ENCODE results near the gene PNLIPRP2. TPM values are rescaled to one million over a fixed set of nuclear protein-coding genes. Genes with fewer than 3 reads are reported as not detected.

The PNLIPRP2 gene
- total RNA-seq, 1 donor from 2014 or later, result not detected

DNA sequence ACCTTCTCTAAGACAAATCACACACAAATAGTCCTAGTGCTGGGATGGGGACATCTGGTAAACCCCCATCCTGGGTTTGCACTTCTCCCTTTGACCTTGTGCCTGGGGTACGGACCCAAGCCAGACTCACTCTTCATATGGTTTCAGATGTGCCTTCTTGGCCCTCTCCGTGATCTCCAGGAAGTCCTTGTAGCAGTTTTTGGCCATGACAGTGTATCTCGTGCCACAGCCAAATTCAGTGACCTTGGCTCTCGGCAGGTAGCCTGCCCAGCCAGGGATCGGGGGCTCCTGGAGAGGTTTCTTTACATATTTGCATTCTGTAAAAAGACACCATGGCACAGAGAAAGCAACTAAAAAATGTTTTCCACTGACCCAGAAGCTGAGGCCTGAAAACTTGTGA is 43.9 kb downstream of the PNLIPRP2 start:
- no peaks in the 10 kb centered on the region for H3K9me3 ChIP-seq (ENCODE audit: insufficient read depth, low read depth, low read length)
- FAIRE-seq, result no peak
- no peaks in the 10 kb centered on the region for H3K36me3 ChIP-seq (ENCODE audit: insufficient read depth, low read length)
- Mint-ChIP-seq H3K36me3 (ENCODE audit: low read depth, unreplicated experiment) (no peaks in the 10 kb centered on the region), H3K27ac (ENCODE audit: unreplicated experiment) (no peak overlapping the region), H3K9me3 (ENCODE audit: unreplicated experiment) (peaks cover 7% of the 10 kb centered on the region), H3K27me3 (ENCODE audit: low read depth, unreplicated experiment) (peaks cover 7% of the 10 kb centered on the region), H3K4me1 (ENCODE audit: low read depth, unreplicated experiment) (peaks cover 3% of the 10 kb centered on the region), H3K4me3 (ENCODE audit: unreplicated experiment) (no peak overlapping the region)
- H3K27ac ChIP-seq (ENCODE audit: low read depth, low read length), result no peak overlapping the region
- no peak overlapping the region for H2AFZ ChIP-seq (ENCODE audit: low read depth, low read length)
- no peaks in the 10 kb centered on the region for H4K20me1 ChIP-seq (ENCODE audit: insufficient read depth, low read length)
- H3K27me3 ChIP-seq (ENCODE audit: insufficient read depth, low read length), result no peaks in the 10 kb centered on the region
- TF ChIP-seq EZH2 (IDR thresholded peaks at IDR 0.05; ENCODE audit: insufficient read depth, low read length), result no peak
- TF ChIP-seq, protein P1, sequence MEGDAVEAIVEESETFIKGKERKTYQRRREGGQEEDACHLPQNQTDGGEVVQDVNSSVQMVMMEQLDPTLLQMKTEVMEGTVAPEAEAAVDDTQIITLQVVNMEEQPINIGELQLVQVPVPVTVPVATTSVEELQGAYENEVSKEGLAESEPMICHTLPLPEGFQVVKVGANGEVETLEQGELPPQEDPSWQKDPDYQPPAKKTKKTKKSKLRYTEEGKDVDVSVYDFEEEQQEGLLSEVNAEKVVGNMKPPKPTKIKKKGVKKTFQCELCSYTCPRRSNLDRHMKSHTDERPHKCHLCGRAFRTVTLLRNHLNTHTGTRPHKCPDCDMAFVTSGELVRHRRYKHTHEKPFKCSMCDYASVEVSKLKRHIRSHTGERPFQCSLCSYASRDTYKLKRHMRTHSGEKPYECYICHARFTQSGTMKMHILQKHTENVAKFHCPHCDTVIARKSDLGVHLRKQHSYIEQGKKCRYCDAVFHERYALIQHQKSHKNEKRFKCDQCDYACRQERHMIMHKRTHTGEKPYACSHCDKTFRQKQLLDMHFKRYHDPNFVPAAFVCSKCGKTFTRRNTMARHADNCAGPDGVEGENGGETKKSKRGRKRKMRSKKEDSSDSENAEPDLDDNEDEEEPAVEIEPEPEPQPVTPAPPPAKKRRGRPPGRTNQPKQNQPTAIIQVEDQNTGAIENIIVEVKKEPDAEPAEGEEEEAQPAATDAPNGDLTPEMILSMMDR (IDR thresholded peaks at IDR 0.05; ENCODE audit: insufficient read depth, low read depth, low read length), result no peak
- H3K4me1 ChIP-seq (ENCODE audit: insufficient read depth, low read length), result peaks cover 2% of the 10 kb centered on the region
- no peaks in the 10 kb centered on the region for H3K79me2 ChIP-seq (ENCODE audit: insufficient read depth, low read length)
- DNase-seq (ENCODE audit: low read depth), result no peak
- H3K9ac ChIP-seq (ENCODE audit: low read length), result no peak overlapping the region
- H3K4me3 ChIP-seq (ENCODE audit: insufficient read depth, low read depth, low read length), result no peak overlapping the region
- H3K4me2 ChIP-seq (ENCODE audit: low read length), result no peak overlapping the region

DNA sequence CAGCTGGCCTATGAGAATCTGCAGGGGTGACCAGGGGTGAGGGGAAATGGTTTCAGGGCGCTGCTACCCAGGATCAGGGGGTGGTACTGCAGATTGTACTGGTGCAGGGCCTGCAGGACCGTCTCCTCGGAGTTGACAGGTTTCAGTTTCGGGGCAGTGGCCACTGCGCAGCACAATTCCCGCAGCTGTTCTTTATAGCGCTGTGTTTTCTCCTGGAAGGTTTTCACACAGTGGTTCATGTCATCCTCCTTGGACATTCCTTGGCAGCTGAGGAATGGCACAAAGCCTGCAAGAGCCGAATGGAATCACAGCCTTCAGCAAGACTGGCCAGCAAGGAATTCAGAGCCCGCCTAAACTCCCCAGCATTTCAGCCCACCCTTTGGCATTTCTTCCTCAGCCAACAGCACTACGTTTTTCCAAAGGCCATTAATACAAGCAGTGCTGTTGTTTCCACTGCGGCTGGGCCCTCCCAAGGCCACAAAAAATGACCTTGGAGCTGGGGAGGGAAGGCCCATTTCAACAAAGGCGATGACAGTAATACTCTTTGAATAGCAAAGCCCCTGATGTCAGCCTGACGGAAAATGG is 44.9 kb downstream of the PNLIPRP2 start:
- Histone ChIP-seq H3K27ac (ENCODE audit: low read depth, low read length) (no peak overlapping the region), H3K4me3 (ENCODE audit: insufficient read depth, low read depth, low read length) (no peak overlapping the region), H3K4me2 (ENCODE audit: low read length) (peak overlapping the region; percentile 65), H3K79me2 (ENCODE audit: insufficient read depth, low read length) (no peaks in the 10 kb centered on the region), H3K4me1 (ENCODE audit: insufficient read depth, low read length) (peaks cover 2% of the 10 kb centered on the region), H2AFZ (ENCODE audit: low read depth, low read length) (peak overlapping the region; percentile 24), H3K9ac (ENCODE audit: low read length) (no peak overlapping the region), H3K27me3 (ENCODE audit: insufficient read depth, low read length) (no peaks in the 10 kb centered on the region), H4K20me1 (ENCODE audit: insufficient read depth, low read length) (no peaks in the 10 kb centered on the region), H3K9me3 (ENCODE audit: insufficient read depth, low read depth, low read length) (no peaks in the 10 kb centered on the region), H3K36me3 (ENCODE audit: insufficient read depth, low read length) (no peaks in the 10 kb centered on the region)
- peak; percentile 48 for DNase-seq (ENCODE audit: low read depth)
- Mint-ChIP-seq H3K4me1 (ENCODE audit: low read depth, unreplicated experiment) (peaks cover 7% of the 10 kb centered on the region), H3K9me3 (ENCODE audit: unreplicated experiment) (peaks cover 7% of the 10 kb centered on the region), H3K27ac (ENCODE audit: unreplicated experiment) (no peak overlapping the region), H3K27me3 (ENCODE audit: low read depth, unreplicated experiment) (peaks cover 4% of the 10 kb centered on the region), H3K36me3 (ENCODE audit: low read depth, unreplicated experiment) (no peaks in the 10 kb centered on the region), H3K4me3 (ENCODE audit: unreplicated experiment) (no peak overlapping the region)
- FAIRE-seq, result no peak
- TF ChIP-seq EZH2 (IDR thresholded peaks at IDR 0.05; ENCODE audit: insufficient read depth, low read length), result no peak
- TF ChIP-seq, protein P1 (IDR thresholded peaks at IDR 0.05; ENCODE audit: insufficient read depth, low read depth, low read length), result no peak

DNA sequence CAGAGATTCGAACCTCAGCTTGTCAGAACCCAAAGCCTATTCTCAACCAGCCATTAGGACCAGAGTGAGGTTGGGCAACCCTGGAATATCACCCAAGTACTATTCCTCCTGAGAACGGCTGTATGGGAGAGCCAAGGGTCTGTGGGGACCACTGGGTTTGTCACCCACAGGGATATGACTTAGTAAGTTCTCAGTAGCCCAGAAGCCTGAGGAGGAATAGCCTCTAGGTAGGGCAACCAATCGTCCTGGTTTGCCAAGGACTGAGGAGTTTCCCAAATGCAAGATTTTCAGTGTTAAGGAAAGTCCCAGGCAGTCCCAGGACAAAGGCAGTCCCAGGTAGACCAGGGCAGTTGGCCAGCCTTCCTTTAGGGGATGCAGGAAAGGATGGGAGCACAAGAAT is 46.7 kb downstream of the PNLIPRP2 start:
- TF ChIP-seq EZH2 (IDR thresholded peaks at IDR 0.05; ENCODE audit: insufficient read depth, low read length), result no peak
- TF ChIP-seq, protein P1 (IDR thresholded peaks at IDR 0.05; ENCODE audit: insufficient read depth, low read depth, low read length), result no peak
- Histone ChIP-seq H3K27ac (ENCODE audit: low read depth, low read length) (no peak overlapping the region), H4K20me1 (ENCODE audit: insufficient read depth, low read length) (no peaks in the 10 kb centered on the region), H3K4me2 (ENCODE audit: low read length) (no peak overlapping the region), H3K4me3 (ENCODE audit: insufficient read depth, low read depth, low read length) (no peak overlapping the region), H3K79me2 (ENCODE audit: insufficient read depth, low read length) (no peaks in the 10 kb centered on the region), H3K36me3 (ENCODE audit: insufficient read depth, low read length) (no peaks in the 10 kb centered on the region), H3K4me1 (ENCODE audit: insufficient read depth, low read length) (peaks cover 6% of the 10 kb centered on the region), H3K9me3 (ENCODE audit: insufficient read depth, low read depth, low read length) (no peaks in the 10 kb centered on the region), H3K27me3 (ENCODE audit: insufficient read depth, low read length) (no peaks in the 10 kb centered on the region), H3K9ac (ENCODE audit: low read length) (no peak overlapping the region), H2AFZ (ENCODE audit: low read depth, low read length) (no peak overlapping the region)
- FAIRE-seq, result no peak
- peaks cover 2% of the 10 kb centered on the region for H3K36me3 Mint-ChIP-seq (ENCODE audit: low read depth, unreplicated experiment)
- no peak overlapping the region for H3K4me3 Mint-ChIP-seq (ENCODE audit: unreplicated experiment)
- H3K9me3 Mint-ChIP-seq (ENCODE audit: unreplicated experiment), result peaks cover 7% of the 10 kb centered on the region
- H3K27ac Mint-ChIP-seq (ENCODE audit: unreplicated experiment), result no peak overlapping the region
- no peak for DNase-seq (ENCODE audit: low read depth)
- H3K27me3 Mint-ChIP-seq (ENCODE audit: low read depth, unreplicated experiment), result peaks cover 4% of the 10 kb centered on the region
- peaks cover 10% of the 10 kb centered on the region for H3K4me1 Mint-ChIP-seq (ENCODE audit: low read depth, unreplicated experiment)
